ENCODE results near the gene VN1R5. TPM values are rescaled to one million over a fixed set of nuclear protein-coding genes. Genes with fewer than 3 reads are reported as not detected.

Gene VN1R5
- total and polyA plus RNA-seq, 9 of the 15 experiments (the other 6 are each of a cell fraction or from before 2014, with no cell fraction given): not detected

- no peak overlapping the region for H3K9ac ChIP-seq (ENCODE audit: insufficient read depth in 1 of 2, low read depth in 2 of 2, low read length in 2 of 2)
- ATAC-seq (no peak), FAIRE-seq (no peak), DNase-seq (ENCODE audit: extremely low read depth in 1 of 4, low spot score in 3 of 4) (no peak)
- in situ Hi-C loops (cut with MboI): no loop called here
- H3K36me3 ChIP-seq (ENCODE audit: control insufficient read depth, insufficient read depth, low read length): no peaks in the 10 kb centered on the region
- H3K4me3 ChIP-seq: no peak overlapping the region
- no TSS peak for BruUV-seq (replicated peaks)
- H2AFZ ChIP-seq (ENCODE audit: low read depth, low read length): no peak overlapping the region
- no peaks in the 10 kb centered on the region for H3K4me1 ChIP-seq (replicated peaks in 1 of 2; ENCODE audit: control insufficient read depth in 2 of 2, insufficient read depth in 2 of 2, low read length in 2 of 2)
- H3K9me1 ChIP-seq (ENCODE audit: control insufficient read depth, insufficient read depth, low read length): no peaks in the 10 kb centered on the region
- no peak overlapping the region for H3K27ac ChIP-seq (ENCODE audit: extremely low read depth, low read depth, low read length)
- H3K27me3 ChIP-seq (ENCODE audit: control insufficient read depth in 2 of 2, insufficient read depth in 2 of 2, low read length in 2 of 2): no peaks in the 10 kb centered on the region
- POLR2A ChIA-PET: interaction anchor here (0.6 kb wide), 1 partner anchor 1510 kb away, joined by 3 read pairs; no protein-coding TSS in a partner anchor
- intact Hi-C loops (cut with micrococcal nuclease): no loop called here
- H3K79me2 ChIP-seq (ENCODE audit: control insufficient read depth, insufficient read depth, low read length): no peaks in the 10 kb centered on the region
- no peaks in the 10 kb centered on the region for H4K20me1 ChIP-seq (replicated peaks; ENCODE audit: control insufficient read depth, insufficient read depth, low read length)
- no peak overlapping the region for H3K4me2 ChIP-seq (ENCODE audit: insufficient read depth, low read length)
- no peak for TF ChIP-seq DIDO1 (tag; IDR thresholded peaks at IDR 0.05; ENCODE audit: low read depth)
- TF ChIP-seq CBX8 (IDR thresholded peaks at IDR 0.05; ENCODE audit: borderline replicate concordance, extremely low read depth, low read depth, low read length, poor library complexity, severe bottlenecking): no peak
- no peak for TF ChIP-seq POLR2A (conservative IDR thresholded peaks at IDR 0.05)
- no peak for TF ChIP-seq SIN3B (IDR thresholded peaks at IDR 0.05; ENCODE audit: low read depth)
- TF ChIP-seq ZNF143 (CRISPR knock-in tag; IDR thresholded peaks at IDR 0.05): no peak
- TF ChIP-seq SP1 (CRISPR knock-in tag; IDR thresholded peaks at IDR 0.05): no peak
- no peak for TF ChIP-seq BDP1 (IDR thresholded peaks at IDR 0.05; ENCODE audit: insufficient read depth, insufficient read length)
- TF ChIP-seq RBM39 (optimal IDR thresholded peaks at IDR 0.05; ENCODE audit: low read depth, low read length): no peak
- no peak for TF ChIP-seq KLF10 (CRISPR knock-in tag; IDR thresholded peaks at IDR 0.05)
- TF ChIP-seq CBX3 (IDR thresholded peaks at IDR 0.05; ENCODE audit: borderline replicate concordance in 1 of 2, low read length in 2 of 2): no peak
- no peak for TF ChIP-seq GTF2F1 (IDR thresholded peaks at IDR 0.05; ENCODE audit: low read depth, low read length)
- CTCF ChIA-PET (ENCODE audit: low intra/inter-chr PET ratio): interaction anchor here (0.6 to 0.7 kb wide), 2 partner anchors 28 to 112 kb away, joined by 3 to 4 read pairs; no protein-coding TSS in a partner anchor
- H3K9me3 ChIP-seq (replicated peaks; ENCODE audit: control insufficient read depth, insufficient read depth, low read depth, low read length): peaks cover 3% of the 10 kb centered on the region; the same call in 1 of the 2 replicates
These were observed 13.3 kb downstream of the VN1R5 start for GRCh38 chr1:247269133-247269532.

Measured in K562 (cell line).